ENCODE measurements around the gene RAD50.

The RAD50 gene

DNA sequence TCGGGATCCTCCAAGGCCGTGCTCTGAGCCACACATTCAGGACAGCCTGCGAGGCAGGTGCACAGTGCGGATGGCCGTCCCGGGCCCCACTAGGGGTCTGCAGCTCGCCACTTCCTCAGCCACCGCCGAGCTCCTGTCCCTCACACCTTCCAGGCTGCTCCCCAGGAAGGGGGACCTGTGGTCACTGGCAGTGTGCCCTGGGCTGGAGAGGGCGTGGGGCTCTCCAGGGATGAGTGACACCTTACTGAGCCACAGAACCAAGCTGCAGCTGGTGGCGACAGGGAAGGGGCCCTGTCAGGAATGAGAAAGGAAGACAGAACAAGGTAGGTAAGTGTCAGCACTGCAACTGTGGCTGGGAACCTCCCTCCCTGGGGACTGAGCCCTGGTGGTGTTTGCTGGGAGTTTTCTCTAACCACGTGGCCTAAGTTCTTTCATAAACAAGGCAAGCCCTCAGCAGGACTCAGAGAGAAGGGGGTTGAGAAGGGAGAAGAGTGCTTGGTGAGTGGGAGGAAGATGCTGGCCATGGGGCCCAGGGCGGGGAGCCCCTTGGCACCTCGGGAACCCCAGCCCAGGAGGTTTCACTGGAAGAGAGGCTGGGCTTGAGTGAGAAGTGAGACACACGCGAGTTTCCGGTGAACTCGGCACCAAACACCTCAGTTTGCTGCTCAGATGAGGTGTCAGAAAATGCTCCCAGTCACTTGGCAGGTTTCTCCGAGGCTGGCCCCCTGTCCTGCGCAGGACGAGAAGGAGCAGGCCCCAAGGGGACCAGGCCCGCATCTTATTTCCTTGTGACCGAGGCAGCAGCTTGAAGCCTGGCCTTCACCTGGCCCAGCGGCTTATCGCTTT is 106.4 kb downstream of the RAD50 start:
- no peak for DNase-seq

DNA sequence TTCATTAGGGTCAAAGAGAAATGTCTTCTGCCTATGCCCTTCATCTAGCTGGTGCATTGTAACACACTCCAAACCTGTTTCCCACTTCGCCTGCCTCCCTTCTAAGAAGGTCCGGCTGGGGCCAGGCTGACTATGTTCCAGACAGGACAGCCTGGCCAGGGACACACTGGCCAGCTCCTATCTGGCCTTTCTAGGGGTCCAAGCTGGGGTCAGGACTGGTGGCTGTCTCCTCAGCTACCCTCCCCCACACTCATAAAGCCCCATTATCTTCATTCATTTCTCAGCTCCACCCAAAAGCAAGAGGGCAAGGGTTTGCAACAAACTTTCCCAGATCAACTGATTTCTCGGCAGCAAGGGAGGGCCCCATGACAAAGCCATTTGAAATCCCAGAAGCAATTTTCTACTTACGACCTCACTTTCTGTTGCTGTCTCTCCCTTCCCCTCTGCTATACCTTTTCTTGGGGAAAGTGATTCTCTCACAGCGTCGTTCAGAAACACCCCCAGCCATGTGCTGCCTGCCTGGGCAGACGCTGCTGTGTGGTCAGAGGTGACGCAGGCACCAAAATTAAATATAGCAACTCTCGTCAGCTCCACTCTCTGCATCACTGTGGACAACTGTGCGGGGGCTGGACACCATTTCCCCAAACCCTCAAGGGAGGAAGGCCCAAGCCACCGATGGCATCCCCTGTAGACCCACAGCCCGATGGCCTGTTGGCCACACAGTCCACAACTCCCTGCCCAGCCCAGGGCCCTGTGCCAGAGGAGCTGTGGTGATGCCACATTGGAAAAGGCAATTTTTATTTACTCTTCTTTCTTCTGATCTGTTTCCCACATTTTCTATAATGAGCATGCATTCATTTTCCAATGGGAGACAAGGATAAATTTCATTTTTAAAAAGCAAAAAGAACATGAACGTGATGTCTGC is 107.3 kb downstream of the RAD50 start:
- no peak for DNase-seq

DNA sequence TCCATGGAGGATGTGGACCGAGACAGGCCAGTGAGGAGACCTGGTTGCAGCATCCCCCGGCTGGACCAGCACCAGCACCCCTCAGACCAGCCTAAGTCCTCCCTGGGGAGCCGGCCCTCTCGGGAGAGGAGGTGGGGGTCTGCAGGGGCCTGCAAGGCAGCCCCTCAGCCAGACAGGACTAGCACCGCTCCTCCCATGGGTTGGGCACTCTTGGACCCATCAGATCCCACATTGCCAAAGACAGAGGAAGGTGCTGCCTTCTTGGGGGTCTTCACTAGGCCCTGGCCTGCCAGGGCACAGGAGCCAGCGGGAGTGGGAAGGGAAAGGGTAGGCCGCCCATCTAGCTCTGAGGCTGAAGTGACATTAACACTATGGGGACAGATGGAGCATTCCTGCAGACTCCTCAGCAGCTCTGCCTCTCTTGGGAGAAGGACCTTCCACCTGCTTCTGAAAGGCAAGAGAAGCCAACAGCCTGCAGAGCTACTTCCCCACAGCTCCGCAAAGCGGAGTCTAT is 108.0 kb downstream of the RAD50 start:
- DNase-seq, result no peak

GRCh38 chr5:132665574-132666080 is 108.8 kb downstream of the RAD50 start:
- no peak for DNase-seq

DNA sequence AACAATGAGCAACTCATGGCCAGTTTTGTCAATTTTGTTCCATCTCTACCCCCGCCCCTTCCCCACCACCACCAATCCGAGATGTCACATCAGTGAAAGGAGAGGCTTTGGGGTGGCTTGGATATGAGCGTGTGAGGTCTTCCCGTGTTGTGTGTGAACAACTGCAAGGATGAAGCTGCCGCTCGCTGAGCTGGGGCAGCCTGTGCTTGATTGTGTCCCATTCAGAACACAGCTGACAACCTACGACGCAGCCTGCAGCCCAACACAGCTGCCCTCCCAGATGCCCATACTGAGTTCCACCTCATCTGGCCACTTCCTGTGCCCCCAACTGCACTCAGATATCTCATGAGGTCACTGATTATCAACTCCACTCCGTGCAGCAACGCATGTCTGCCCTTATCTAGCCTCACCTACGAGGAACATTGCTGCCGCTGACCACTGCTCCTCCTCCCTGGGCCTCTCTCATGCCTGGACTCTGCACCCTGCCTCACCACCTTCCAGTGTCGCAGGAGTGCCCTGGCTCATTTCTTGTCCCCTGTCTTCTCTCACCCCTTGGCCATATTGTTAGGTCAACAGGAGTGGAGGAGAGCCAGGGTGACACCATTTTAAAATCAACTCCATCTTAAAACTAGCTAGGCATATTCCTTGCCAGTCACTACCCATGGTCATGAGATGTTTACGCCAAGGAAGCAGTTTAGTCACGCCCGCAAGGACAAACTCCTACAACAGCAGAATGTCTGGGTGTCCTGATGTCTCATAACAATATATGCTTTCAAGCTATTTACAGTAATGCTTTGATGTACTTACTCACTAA is 109.7 kb downstream of the RAD50 start:
- no peak for DNase-seq

GRCh38 chr5:132667309-132667708 is 110.5 kb downstream of the RAD50 start:
- no peak for DNase-seq

DNA sequence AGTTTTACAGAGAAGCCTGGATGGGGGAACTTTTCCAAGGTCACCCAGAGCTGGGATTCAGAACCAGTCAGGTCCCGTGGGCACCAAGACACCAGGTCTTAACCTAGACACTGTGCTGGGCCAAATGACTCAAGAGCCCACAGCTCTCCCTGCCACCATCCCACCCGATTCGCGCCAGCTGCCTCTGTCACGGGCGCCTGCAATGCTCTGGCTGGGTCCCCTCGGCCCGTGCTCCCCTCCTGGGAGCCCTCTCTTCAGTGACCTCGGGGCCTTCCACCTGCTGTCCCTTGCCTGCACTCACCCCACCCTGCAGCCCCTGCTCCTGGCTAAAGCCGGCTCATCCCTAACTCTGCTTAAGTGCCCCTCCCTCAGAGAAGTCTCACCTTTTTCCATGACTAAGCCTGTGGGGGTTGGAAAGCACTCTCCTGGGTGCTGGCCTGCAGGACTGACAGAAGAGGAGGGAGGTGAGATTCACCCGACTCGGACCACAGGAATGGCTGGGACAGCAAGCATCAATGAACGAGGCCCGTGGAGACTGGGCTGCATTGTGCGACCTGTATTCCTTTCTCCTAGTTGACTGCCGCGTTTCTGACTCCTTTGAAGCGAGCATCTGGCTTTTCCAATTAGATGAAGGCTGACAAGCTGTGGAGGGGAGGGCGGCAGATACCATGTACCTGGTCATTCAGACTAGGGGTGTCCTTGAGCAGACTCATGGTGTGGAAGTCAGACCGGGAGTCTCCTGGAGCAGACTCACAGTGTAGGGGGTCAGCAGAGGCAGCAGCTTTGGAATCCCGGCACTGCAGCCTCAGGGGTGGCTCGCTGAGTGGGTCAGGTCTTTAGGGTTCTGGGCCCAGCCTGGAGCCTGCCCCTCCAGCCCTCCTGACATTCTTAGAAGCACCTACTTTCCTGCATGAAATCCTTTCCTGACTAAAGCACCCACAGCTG is 111.3 kb downstream of the RAD50 start:
- DNase-seq, result peak; percentile 73

- DNase-seq, result no peak
Measured at GRCh38 chr5:132668706-132669454, 112.1 kb downstream of the RAD50 start.

- no peak for DNase-seq
Measured at GRCh38 chr5:132669455-132669820, 112.7 kb downstream of the RAD50 start.

DNA sequence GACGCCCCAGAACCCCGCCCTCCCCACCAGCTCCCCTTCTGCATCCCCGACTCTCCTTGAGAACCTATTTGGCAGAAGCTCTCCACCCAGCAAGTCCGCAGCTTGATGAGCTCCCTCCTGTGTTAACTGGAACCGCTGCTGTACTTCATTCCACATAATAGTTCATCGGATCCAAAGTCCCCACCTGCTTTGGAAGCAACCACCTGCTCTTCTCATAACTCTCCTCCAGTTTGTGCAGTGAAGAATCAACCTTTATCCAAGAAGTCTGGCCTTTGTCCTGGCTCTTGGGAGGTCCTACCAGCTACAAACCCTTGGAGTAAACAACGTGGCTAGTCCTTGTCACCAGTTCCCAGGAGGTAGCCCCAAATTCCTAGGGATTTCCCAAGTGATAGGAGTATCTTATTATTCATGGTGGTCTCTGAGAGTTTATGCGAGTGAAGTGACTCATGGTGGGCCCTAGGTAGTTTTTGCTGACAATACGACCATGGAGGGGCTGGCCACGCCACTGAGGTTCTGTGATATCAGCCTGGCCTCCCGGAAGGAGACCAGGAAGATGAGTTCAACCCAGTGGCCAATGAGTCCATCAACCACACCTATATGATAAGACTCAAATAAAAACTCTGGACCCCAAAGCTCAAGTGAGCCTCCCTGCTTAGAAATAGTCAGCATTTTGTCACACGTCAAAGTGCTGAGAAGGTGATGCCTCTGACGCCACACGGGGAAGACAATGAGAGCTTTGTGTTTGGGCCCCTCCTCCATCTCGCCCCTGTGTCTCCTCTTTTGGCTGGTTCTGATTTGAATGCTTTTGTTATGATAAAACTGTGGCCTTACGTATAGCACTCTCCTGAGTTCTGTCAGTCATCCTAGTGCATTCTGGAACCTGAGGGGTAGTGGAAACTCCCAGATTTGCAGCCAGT is 113.4 kb downstream of the RAD50 start:
- no peak for DNase-seq

DNA sequence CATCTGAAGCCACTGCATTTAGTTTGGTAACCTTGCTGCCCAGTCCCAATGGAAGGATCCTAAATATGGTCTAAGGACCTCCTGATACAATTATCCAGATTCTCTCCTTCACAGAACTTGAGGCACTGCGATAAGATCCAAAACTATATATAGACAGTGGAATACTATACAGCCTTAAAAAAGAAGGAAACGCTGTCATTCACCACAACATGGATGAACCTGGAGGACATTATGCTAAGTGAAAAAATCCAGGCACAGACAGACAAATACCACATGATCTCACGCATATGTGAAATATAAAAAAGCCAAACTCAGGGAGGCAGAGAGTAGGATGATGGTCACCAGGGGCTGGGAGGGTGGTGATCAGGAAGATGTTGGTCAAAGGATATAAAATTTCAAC is 114.2 kb downstream of the RAD50 start:
- no peak for DNase-seq

DNA sequence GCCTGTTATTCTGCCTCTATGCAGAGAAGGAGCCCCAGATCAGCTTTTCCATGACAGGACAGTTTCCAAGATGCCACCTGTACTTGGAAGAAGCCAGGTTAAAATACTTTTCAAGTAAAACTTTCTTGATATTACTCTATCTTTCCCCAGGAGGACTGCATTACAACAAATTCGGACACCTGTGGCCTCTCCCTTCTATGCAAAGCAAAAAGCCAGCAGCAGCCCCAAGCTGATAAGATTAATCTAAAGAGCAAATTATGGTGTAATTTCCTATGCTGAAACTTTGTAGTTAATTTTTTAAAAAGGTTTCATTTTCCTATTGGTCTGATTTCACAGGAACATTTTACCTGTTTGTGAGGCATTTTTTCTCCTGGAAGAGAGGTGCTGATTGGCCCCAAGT is 116.7 kb downstream of the RAD50 start:
- DNase-seq, result no peak

GRCh38 chr5:132673939-132674630 is 117.3 kb downstream of the RAD50 start, which contains the start of gene IL4:
TSS of gene IL4 (plus strand) at chr5:132673989. CDS start at chr5:132674051, 62 bp downstream.
- no peak for DNase-seq

DNA sequence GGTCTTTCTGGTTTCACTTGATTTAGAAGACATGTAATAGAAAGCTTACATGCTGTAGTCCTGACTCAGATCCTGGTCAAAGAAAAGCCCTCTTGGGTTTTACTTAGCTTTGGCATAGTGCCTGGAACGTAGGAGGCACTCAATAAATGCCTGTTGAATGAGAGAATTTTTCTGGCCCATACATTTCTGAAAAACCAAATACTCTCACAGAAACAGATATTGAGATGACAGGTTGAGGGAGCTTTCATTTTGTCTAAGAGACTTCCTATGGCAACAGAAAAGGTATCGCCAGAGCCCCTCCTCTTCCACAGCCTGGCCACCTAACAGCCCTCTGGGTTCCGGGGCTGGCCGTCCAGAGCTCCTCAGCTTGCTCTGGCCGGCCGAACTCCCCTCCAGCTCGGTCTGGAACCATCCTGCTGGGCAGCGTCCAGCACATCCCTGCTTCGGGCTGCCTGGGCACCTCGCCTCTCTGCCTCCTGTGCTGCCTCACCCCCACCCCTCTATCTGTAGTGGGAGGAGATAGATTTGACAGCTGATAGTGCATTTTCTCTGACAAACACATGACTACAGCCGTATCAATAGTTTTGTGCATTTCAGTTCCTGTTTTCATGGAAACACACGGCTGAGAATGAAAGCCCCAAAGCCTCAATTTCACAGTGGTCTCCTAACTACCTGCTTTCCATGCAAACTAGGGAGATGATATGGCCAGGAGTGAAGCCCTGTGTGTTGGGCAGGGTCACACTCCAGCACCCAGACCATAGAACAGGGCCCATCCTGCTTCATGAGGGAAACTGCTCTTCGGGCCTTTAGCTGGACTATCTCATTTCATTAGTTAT is 118.1 kb downstream of the RAD50 start:
- DNase-seq, result no peak

- DNase-seq, result no peak
Measured at GRCh38 chr5:132675936-132676689, 119.3 kb downstream of the RAD50 start.

GRCh38 chr5:132677191-132677590 is 120.4 kb downstream of the RAD50 start:
- peak; percentile 98 for DNase-seq
